Trophoblast cell (in vitro differentiated cells and primary cell): ENCODE measurements around the gene CTSC.

Experiments
- DNase-seq, 2 donors: peaks; one replicate each; pipeline ENCODE4 v3.0.0-alpha.2; 2016
- H2AFZ ChIP-seq: 2 replicates; pipeline ENCODE4 v1.6.1; 2013; ENCODE audit warnings: low read length, moderate library complexity, mild to moderate bottlenecking; ENCODE audit not compliant: insufficient read depth, poor library complexity
- H2AK5ac ChIP-seq: 2 replicates; pipeline ENCODE4 v1.6.1; 2013; ENCODE audit warnings: mild to moderate bottlenecking, low read length
- H2BK120ac ChIP-seq: 2 replicates; pipeline ENCODE4 v1.6.1; 2013; ENCODE audit warnings: low read length, mild to moderate bottlenecking, moderate library complexity; ENCODE audit not compliant: insufficient read depth, poor library complexity
- H2BK12ac ChIP-seq: 2 replicates; pipeline ENCODE4 v1.6.1; 2013; ENCODE audit warnings: mild to moderate bottlenecking, low read length, moderate library complexity
- H2BK5ac ChIP-seq: 2 replicates; pipeline ENCODE4 v1.6.1; 2013; ENCODE audit warnings: low read length, low read depth, moderate library complexity, mild to moderate bottlenecking; ENCODE audit not compliant: poor library complexity
- H3K14ac ChIP-seq: 2 replicates; pipeline ENCODE4 v1.6.1; 2013; ENCODE audit warnings: mild to moderate bottlenecking, low read length
- H3K18ac ChIP-seq: 2 replicates; pipeline ENCODE4 v1.6.1; 2013; ENCODE audit warnings: mild to moderate bottlenecking, low read length
- H3K23ac ChIP-seq: 2 replicates; pipeline ENCODE4 v1.6.1; 2013; ENCODE audit warnings: low read length
- H3K27ac ChIP-seq: 2 replicates; pipeline ENCODE4 v1.5.1; 2013; ENCODE audit warnings: low read depth, mild to moderate bottlenecking, inconsistent platforms, low read length, moderate library complexity
- H3K27me3 ChIP-seq: 2 replicates; pipeline ENCODE4 v1.6.1; 2013; ENCODE audit warnings: inconsistent platforms, mild to moderate bottlenecking, low read length, moderate library complexity; ENCODE audit not compliant: insufficient read depth
- H3K36me3 ChIP-seq, 2 experiments: 1 replicate in 1 of 2; 2 replicates in 1 of 2; pipeline ENCODE4 v1.6.1; 2013; ENCODE audit warnings: low read length in 2 of 2, mild to moderate bottlenecking in 2 of 2, moderate library complexity in 1 of 2; ENCODE audit not compliant: insufficient read depth in 2 of 2, control insufficient read depth in 1 of 2
- H3K4ac ChIP-seq: 2 replicates; pipeline ENCODE4 v1.6.1; 2013; ENCODE audit warnings: low read depth, mild to moderate bottlenecking, low read length, moderate library complexity
- H3K4me1 ChIP-seq, 2 experiments: 1 replicate in 1 of 2; 2 replicates in 1 of 2; pipeline ENCODE4 v1.6.1; 2013; ENCODE audit warnings: low read length in 2 of 2, mild to moderate bottlenecking in 2 of 2, moderate library complexity in 1 of 2; ENCODE audit not compliant: insufficient read depth in 2 of 2, control insufficient read depth in 1 of 2
- H3K4me2 ChIP-seq: 2 replicates; pipeline ENCODE4 v1.6.1; 2013; ENCODE audit warnings: inconsistent platforms, mild to moderate bottlenecking, low read length, moderate library complexity
- H3K4me3 ChIP-seq: 2 replicates; pipeline ENCODE4 v1.5.1; 2013; ENCODE audit warnings: mild to moderate bottlenecking, low read depth, low read length, inconsistent platforms
- H3K79me1 ChIP-seq: one replicate; pipeline ENCODE4 v1.6.1; 2013; ENCODE audit warnings: low read length
- H3K79me2 ChIP-seq: 2 replicates; pipeline ENCODE4 v1.6.1; 2013; ENCODE audit warnings: low read length, mild to moderate bottlenecking; ENCODE audit not compliant: control insufficient read depth, insufficient read depth, poor library complexity
- H3K9ac ChIP-seq: 2 replicates; pipeline ENCODE4 v1.6.1; 2013; ENCODE audit warnings: mild to moderate bottlenecking, low read length
- H3K9me3 ChIP-seq: 2 replicates; pipeline ENCODE4 v1.6.1; 2013; ENCODE audit warnings: low read depth, mild to moderate bottlenecking, control low read depth, inconsistent platforms, low read length; ENCODE audit not compliant: insufficient read depth
- H4K12ac ChIP-seq: 2 replicates; pipeline ENCODE4 v1.6.1; 2013; ENCODE audit warnings: low read depth, mild to moderate bottlenecking, low read length, moderate library complexity
- H4K8ac ChIP-seq: 2 replicates; pipeline ENCODE4 v1.6.1; 2013; ENCODE audit warnings: low read depth, mild to moderate bottlenecking, low read length, moderate library complexity
- H4K91ac ChIP-seq: one replicate; pipeline ENCODE4 v1.6.1; 2013; ENCODE audit warnings: low read depth, mild to moderate bottlenecking, low read length, moderate library complexity
- WGBS: extraction: QIAGEN DNeasy Blood & Tissue Kit; methylation state at CpG from one replicate; pipeline ENCODE4 v1.1.7; 2013; ENCODE audit warnings: missing lambda C conversion rate; ENCODE audit not compliant: insufficient read length, insufficient coverage; ENCODE audit errors: extremely low coverage; 5-methylcytosine and 5-hydroxymethylcytosine counted together

The CTSC gene

GRCh38 chr11:88300888-88301487, 36.5 kb downstream of the CTSC start:
- Histone ChIP-seq H4K8ac (no peak overlapping the region), H2BK12ac (no peak overlapping the region), H3K4me1 (peaks cover 3% of the 10 kb centered on the region in 2 experiments), H4K12ac (no peak overlapping the region), H3K4me2 (no peak overlapping the region), H2BK120ac (no peak overlapping the region), H3K36me3 (peaks cover 0 to 4% of the 10 kb centered on the region in 2 experiments), H3K27me3 (no peaks in the 10 kb centered on the region), H2AFZ (no peak overlapping the region), H3K14ac (no peak overlapping the region), H3K23ac (no peak overlapping the region), H4K91ac (no peak overlapping the region), H3K4ac (no peak overlapping the region), H3K9me3 (no peaks in the 10 kb centered on the region), H3K79me1 (no peaks in the 10 kb centered on the region), H2AK5ac (no peak overlapping the region), H3K27ac (no peak overlapping the region), H3K79me2 (peaks cover 1% of the 10 kb centered on the region), H3K4me3 (no peak overlapping the region), H2BK5ac (no peak overlapping the region), H3K18ac (no peak overlapping the region), H3K9ac (no peak overlapping the region)
- DNase-seq = no peak
- no CpG with 5 or more reads among the region's 3 CpGs for WGBS

- H3K9ac ChIP-seq = no peak overlapping the region
- no peak overlapping the region for H3K4me2 ChIP-seq
- H3K4me1 ChIP-seq = peaks cover 3% of the 10 kb centered on the region in 2 experiments
- H3K4ac ChIP-seq = no peak overlapping the region
- no peak overlapping the region for H2AFZ ChIP-seq
- DNase-seq = no peak
- peaks cover 2% of the 10 kb centered on the region in 2 experiments for H3K36me3 ChIP-seq
- H3K27me3 ChIP-seq = no peaks in the 10 kb centered on the region
- H3K9me3 ChIP-seq = no peaks in the 10 kb centered on the region
- H2AK5ac ChIP-seq = no peak overlapping the region
- H3K23ac ChIP-seq = no peak overlapping the region
- H3K27ac ChIP-seq = no peak overlapping the region
- WGBS = no CpG with 5 or more reads among the region's 2 CpGs
- H4K8ac ChIP-seq = no peak overlapping the region
- no peak overlapping the region for H2BK120ac ChIP-seq
- H3K79me1 ChIP-seq = no peaks in the 10 kb centered on the region
- no peak overlapping the region for H3K18ac ChIP-seq
- H3K4me3 ChIP-seq = no peak overlapping the region
- H2BK12ac ChIP-seq = no peak overlapping the region
- no peak overlapping the region for H2BK5ac ChIP-seq
- no peak overlapping the region for H3K14ac ChIP-seq
- H4K91ac ChIP-seq = no peak overlapping the region
- peaks cover 1% of the 10 kb centered on the region for H3K79me2 ChIP-seq
- H4K12ac ChIP-seq = no peak overlapping the region
Observed at GRCh38 chr11:88297863-88298262, 39.7 kb downstream of the CTSC start.

GRCh38 chr11:88297421-88297820, 40.1 kb downstream of the CTSC start:
- no peak for DNase-seq
- no peak overlapping the region for H3K14ac ChIP-seq
- no peak overlapping the region for H2BK12ac ChIP-seq
- no peak overlapping the region for H3K27ac ChIP-seq
- H4K12ac ChIP-seq = no peak overlapping the region
- no peak overlapping the region for H3K18ac ChIP-seq
- no peak overlapping the region for H3K4me2 ChIP-seq
- no CpG with 5 or more reads among the region's 2 CpGs for WGBS
- peaks cover 1% of the 10 kb centered on the region for H3K79me2 ChIP-seq
- H4K91ac ChIP-seq = no peak overlapping the region
- no peak overlapping the region for H2AFZ ChIP-seq
- peaks cover 2% of the 10 kb centered on the region in 2 experiments for H3K36me3 ChIP-seq
- H3K9ac ChIP-seq = no peak overlapping the region
- H3K4me3 ChIP-seq = no peak overlapping the region
- H3K79me1 ChIP-seq = no peaks in the 10 kb centered on the region
- no peak overlapping the region for H3K23ac ChIP-seq
- no peaks in the 10 kb centered on the region for H3K27me3 ChIP-seq
- peaks cover 3% of the 10 kb centered on the region in 2 experiments for H3K4me1 ChIP-seq
- no peaks in the 10 kb centered on the region for H3K9me3 ChIP-seq
- H3K4ac ChIP-seq = no peak overlapping the region
- H2AK5ac ChIP-seq = no peak overlapping the region
- no peak overlapping the region for H4K8ac ChIP-seq
- H2BK5ac ChIP-seq = no peak overlapping the region
- H2BK120ac ChIP-seq = no peak overlapping the region

GRCh38 chr11:88295028-88295427, 42.5 kb downstream of the CTSC start:
- Histone ChIP-seq H2BK120ac (no peak overlapping the region), H2BK5ac (no peak overlapping the region), H3K36me3 (peaks cover 2% of the 10 kb centered on the region in 2 experiments), H3K4me2 (no peak overlapping the region), H2AK5ac (no peak overlapping the region), H3K23ac (no peak overlapping the region), H3K14ac (no peak overlapping the region), H3K4me1 (no peaks in the 10 kb centered on the region), H3K4ac (no peak overlapping the region), H3K27me3 (no peaks in the 10 kb centered on the region), H4K12ac (no peak overlapping the region), H3K4me3 (no peak overlapping the region), H4K91ac (no peak overlapping the region), H3K27ac (no peak overlapping the region), H3K9me3 (no peaks in the 10 kb centered on the region), H3K9ac (no peak overlapping the region), H3K79me1 (no peaks in the 10 kb centered on the region), H2AFZ (no peak overlapping the region), H2BK12ac (no peak overlapping the region), H3K18ac (no peak overlapping the region), H3K79me2 (no peaks in the 10 kb centered on the region), H4K8ac (no peak overlapping the region)
- DNase-seq = no peak
- no CpG with 5 or more reads among the region's 3 CpGs for WGBS
